Superior temporal gyrus (tissue), 1 donor: ENCODE data around the gene COMMD8.

Experiments
- DNase-seq: peaks from one replicate; pipeline ENCODE4 v3.0.0-alpha.2; 2016; ENCODE audit errors: extremely low spot score

COMMD8 gene

DNA sequence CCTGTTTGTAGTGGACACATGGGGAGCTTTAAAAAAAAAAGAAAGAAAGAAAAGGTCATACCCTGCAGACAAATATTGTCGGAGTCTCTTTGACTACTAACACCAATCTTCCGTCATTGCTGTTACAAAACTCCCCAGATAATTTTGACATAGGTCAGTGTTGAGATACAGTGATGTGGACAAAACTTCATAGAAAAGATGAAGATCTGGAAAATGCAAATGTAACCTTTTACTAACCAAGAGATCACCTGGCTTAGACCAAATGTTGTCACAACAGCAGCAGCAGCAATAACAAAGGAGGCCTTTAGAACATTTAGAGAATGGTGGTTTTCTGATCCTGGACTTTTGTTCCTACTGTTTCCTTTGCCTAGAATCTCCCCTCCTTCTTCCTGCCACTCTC lies 8.1 kb upstream of the COMMD8 start:
- DNase-seq: no peak

DNA sequence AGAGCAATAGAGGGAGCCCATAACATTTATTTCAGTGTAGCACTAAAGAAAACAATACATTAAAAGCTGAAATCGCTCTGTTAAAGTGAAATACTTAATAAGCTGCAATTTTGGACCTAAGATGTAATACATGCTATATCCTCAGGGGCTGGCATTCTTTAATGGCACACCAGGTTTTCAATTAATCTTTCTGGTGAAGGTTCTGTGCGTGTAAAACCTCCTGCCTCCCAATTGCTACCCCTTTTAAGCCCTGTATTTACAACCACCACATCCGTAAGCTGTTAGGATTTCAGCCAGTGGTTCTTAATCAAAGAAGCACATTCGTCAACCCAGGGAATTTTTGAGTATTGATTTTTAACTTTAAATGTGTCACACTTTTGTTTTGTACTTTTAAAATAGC lies 7.6 kb upstream of the COMMD8 start:
- no peak for DNase-seq

DNA sequence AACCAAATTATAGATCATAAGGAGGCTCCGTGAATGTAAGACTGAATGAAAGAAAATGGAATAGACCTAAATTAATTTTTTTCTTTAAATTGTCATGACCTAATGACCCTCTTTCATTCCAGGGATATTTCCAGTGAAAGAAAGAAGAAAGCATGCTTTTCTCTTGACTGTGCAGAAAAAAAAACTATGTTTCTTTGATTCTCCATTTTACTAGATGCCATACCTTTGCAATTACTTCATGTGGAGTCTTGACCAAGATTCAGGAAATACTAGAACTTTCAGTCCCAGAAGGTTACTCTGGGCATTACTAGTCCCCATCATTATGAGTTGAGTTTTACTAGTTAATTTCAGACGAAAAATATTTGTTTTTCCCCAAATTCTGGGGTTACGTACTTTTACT lies 6.4 kb upstream of the COMMD8 start:
- DNase-seq: no peak

GRCh38 chr4:47468706-47469365 lies 5.3 kb upstream of the COMMD8 start:
- DNase-seq: no peak

- no peak for DNase-seq
Observed at GRCh38 chr4:47466056-47466785, 2.7 kb upstream of the COMMD8 start.

- no peak for DNase-seq
Observed at GRCh38 chr4:47465004-47465403, 1.5 kb upstream of the COMMD8 start.

DNA sequence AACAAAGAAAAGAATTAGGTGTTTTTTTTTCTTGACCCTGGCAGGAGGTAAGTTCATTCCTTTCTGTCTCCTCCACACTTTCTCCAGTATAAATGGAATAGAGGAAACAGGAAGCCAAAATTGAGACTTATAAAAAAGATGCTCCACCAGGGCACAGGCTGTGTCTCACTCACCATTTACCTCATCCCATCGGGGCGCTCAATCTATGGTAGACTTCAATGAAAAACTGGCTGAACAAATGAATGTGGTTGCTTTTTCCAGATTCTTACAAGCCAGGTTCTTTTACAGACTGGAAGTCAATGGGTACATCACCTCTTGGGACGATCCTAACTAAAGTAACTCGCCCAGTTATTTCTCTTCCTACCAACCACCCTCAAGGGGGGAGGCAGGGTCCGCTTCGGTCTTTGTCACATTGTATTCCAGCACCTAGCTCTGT lies 685 bp downstream of the COMMD8 start:
- peak; percentile 42 for DNase-seq

DNA sequence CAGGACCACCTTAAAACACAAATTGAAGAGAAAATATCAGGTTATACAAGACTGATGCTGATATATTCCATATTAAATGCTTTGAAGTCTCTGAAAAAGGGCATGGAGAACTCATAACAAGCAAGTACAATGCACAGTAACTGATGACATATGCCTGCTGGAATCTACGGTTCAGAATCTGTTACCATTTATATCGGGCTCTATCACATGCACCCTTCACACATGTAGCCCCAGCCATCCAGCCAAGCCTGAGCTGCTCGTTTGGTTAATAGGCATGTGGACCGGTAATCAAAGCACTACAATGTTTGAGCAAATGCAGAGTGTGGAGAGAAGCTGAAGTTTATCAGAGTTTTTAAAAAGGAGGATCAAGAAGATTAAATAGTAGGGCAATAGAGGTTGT lies 11.8 kb downstream of the COMMD8 start:
- no peak for DNase-seq

- no peak for DNase-seq
Observed at GRCh38 chr4:47444031-47444430, 19.5 kb downstream of the COMMD8 start.

GRCh38 chr4:47442980-47443379 lies 20.5 kb downstream of the COMMD8 start:
- DNase-seq: no peak

DNA sequence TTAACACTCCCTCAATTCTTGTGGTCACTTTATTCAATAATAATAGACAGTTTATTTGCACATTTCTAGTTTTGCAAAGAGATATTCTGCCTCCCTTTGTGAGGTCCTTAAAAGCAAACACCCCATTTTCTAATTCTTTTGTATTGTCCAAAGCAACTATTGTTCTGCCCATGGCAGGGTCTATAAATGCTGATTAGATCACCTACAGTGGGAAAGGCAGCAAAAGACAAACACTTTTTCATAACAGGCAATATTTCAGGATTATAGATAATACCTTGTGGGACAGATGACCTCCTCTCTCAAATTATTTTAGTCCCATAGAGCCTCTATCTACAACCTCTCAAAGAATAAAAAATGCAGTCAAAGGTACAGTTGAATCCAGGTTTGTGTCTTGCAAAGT lies 28.6 kb downstream of the COMMD8 start:
- no peak for DNase-seq

DNA sequence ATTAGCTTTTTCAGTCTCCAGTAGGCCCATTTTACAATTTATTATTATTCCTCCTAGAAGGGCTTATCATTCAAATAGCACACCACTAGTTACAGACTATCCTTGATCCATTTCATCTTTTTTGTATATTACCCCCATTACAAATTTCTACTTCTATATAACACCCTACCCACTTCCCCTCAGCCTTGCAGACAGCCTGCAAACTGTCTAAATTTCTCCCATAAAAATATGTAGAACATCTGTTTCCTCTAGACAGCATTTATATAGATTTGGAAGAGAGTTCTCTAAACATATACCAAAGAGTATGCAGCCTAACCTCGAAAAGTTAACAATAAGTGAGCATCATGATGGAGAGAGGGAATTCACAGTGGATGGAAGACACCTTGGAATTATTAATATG lies 30.8 kb downstream of the COMMD8 start:
- DNase-seq: no peak

- DNase-seq: no peak
Observed at GRCh38 chr4:47427935-47428334, 35.6 kb downstream of the COMMD8 start.

GRCh38 chr4:47425628-47426027 lies 37.9 kb downstream of the COMMD8 start:
- DNase-seq: no peak

GRCh38 chr4:47419296-47419695 lies 44.2 kb downstream of the COMMD8 start:
- no peak for DNase-seq

DNA sequence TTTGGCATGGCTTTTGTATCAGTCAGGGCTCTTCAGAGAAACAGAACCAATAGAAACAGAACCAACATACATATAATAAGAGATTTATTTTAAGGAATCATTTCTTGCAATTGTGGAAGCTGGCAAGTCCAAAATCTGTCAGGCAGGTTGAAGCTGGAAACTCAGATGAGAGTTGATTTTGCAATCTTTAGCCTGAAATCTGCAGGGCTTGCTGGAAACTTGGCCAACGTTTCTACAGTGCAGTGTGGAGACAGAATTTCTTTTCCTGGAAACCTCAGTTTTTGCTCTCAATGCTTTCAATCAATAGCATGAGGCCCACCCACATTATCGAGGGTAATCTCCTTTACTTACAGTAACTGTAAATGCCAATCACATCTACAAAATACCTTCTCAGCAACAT lies 45.4 kb downstream of the COMMD8 start:
- DNase-seq: peak; percentile 19

DNA sequence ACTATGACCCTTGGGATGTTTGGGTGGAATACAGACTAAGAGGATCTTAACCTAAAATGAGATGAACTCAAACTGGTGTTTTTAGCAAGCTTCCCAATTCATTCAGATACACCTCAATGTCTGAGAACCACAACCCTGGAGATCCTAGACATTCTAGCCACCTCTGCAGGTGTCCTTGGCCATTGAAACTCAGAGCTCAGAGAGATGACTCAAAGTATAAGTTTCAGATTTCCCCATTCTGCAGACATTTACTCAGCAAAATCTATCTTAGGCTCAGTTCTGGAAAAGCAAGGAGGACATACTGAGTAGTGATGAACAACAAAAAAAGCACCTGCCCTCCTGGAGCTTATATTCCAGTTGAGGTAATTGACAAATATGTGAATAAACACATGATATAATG lies 47.8 kb downstream of the COMMD8 start:
- no peak for DNase-seq

DNA sequence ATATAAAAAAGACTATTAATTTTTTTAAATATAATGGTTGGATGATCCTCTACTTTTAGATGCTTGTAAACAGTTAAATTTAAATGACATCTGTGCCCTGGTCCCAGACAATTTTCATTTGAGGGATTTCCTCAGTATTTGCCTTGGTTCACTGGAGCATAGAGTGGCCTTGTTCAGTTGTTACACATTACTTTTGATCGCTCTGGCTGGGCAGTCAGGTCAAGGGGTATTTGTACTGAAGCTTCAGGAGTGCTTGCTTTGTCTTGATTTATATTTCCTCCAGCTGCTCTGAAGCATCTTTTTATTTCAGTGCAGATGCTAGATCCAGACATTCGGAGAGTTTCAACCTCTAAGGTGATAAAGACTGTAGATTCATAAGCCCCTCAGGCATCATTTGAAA lies 50.0 kb downstream of the COMMD8 start:
- no peak for DNase-seq

GRCh38 chr4:47410271-47410670 lies 53.2 kb downstream of the COMMD8 start:
- no peak for DNase-seq

DNA sequence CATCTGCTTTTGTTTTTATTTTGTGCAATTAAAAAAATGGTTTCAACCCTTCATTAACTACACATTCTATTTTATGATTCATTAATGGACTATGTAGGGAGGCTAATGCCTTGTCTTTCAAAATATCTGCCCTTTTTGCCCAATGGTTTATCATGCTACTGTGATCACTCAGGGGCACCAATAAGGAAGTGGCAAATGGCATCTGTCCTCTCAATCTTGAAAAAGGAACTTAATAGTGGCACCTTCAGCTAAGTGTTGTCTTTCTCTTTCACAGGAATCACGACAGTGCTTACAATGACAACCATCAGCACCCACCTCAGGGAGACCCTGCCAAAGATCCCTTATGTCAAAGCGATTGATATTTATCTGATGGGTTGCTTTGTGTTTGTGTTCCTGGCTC lies 57.1 kb downstream of the COMMD8 start:
- DNase-seq: no peak
